ENCODE measurements around the gene CDK17.

DNA sequence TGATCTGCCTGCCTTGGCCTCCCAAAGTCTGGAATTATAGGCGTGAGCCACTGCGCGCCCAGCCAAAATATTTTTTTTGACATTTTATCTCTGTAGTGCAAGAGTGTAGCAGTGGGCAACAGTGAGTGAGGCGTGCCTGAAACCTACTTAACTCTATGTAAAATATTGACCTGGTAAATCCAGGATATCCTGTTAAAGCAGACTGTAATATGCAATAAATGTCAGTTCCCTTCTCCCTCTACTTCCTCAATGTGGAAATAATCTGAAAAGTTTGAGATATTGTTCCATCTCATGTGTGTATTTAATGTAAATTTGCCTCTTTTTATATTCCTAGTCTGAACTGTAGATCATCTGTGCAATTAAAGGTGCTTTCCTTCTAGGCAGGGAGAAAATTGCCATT is 9.5 kb upstream of the CDK17 start:
- no peak for TF ChIP-seq POLR2AphosphoS5 (IDR thresholded peaks at IDR 0.05; ENCODE audit: low read depth, low read length)
- TF ChIP-seq, protein P1, sequence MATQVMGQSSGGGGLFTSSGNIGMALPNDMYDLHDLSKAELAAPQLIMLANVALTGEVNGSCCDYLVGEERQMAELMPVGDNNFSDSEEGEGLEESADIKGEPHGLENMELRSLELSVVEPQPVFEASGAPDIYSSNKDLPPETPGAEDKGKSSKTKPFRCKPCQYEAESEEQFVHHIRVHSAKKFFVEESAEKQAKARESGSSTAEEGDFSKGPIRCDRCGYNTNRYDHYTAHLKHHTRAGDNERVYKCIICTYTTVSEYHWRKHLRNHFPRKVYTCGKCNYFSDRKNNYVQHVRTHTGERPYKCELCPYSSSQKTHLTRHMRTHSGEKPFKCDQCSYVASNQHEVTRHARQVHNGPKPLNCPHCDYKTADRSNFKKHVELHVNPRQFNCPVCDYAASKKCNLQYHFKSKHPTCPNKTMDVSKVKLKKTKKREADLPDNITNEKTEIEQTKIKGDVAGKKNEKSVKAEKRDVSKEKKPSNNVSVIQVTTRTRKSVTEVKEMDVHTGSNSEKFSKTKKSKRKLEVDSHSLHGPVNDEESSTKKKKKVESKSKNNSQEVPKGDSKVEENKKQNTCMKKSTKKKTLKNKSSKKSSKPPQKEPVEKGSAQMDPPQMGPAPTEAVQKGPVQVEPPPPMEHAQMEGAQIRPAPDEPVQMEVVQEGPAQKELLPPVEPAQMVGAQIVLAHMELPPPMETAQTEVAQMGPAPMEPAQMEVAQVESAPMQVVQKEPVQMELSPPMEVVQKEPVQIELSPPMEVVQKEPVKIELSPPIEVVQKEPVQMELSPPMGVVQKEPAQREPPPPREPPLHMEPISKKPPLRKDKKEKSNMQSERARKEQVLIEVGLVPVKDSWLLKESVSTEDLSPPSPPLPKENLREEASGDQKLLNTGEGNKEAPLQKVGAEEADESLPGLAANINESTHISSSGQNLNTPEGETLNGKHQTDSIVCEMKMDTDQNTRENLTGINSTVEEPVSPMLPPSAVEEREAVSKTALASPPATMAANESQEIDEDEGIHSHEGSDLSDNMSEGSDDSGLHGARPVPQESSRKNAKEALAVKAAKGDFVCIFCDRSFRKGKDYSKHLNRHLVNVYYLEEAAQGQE (IDR thresholded peaks at IDR 0.05; ENCODE audit: insufficient read depth in 1 of 2, low read depth in 2 of 2, low read length in 2 of 2), result no peak
- TF ChIP-seq SIN3A (IDR thresholded peaks at IDR 0.05; ENCODE audit: borderline replicate concordance, insufficient read depth, low read length), result no peak
